H1 (cell line): Measurements from ENCODE around the gene TFB2M. TPM values are rescaled to one million over a fixed set of nuclear protein-coding genes. Genes with fewer than 3 reads are reported as not detected.

Experiments used
- EP300 ChIP-seq, 2 experiments: IDR thresholded peaks; 1 replicate in 1 of 2; 2 replicates in 1 of 2; pipeline ENCODE4 v1.6.1; 2011 to 2012; ENCODE audit warnings: low read depth in 2 of 2, low read length in 2 of 2, mild to moderate bottlenecking in 2 of 2, borderline replicate concordance in 1 of 2, inconsistent platforms in 1 of 2, moderate library complexity in 1 of 2
- HDAC2 ChIP-seq, 2 experiments: fragments of 300-600 bp in 1 of 2; sonication (generic) in 1 of 2; IDR thresholded peaks; 2 replicates each; pipeline ENCODE4 v1.6.1; 2011 to 2012; ENCODE audit warnings: low read depth in 2 of 2, low read length in 2 of 2, mild to moderate bottlenecking in 2 of 2, moderate library complexity in 2 of 2, borderline replicate concordance in 1 of 2, inconsistent platforms in 1 of 2
- NRF1 ChIP-seq: IDR thresholded peaks from 2 replicates; pipeline ENCODE4 v1.6.1; 2011; ENCODE audit warnings: mild to moderate bottlenecking, low read depth, low read length, improper control_type of control experiment
- SAP30 ChIP-seq: fragments of 300-600 bp; sonication (generic); IDR thresholded peaks from 2 replicates; pipeline ENCODE4 v1.7.1; 2012; ENCODE audit warnings: low read length, moderate library complexity, mild to moderate bottlenecking, inconsistent platforms; ENCODE audit not compliant: insufficient read depth, insufficient replicate concordance
- polyA plus RNA-seq, 7 experiments: library from polyadenylated mRNA; depleted of rRNA in 3 of 7; stranded (reverse) in 5 of 7; unstranded in 2 of 7; fragments of >200 nt in 5 of 7; fragments of 200-250 nt in 2 of 7; gene quantifications; 1 replicate in 5 of 7; 2 replicates in 1 of 7; 4 replicates in 1 of 7; pipeline versions ENCODE4 v1.2.1 to v1.2.3, GENCODE V29; 2011 to 2013; ENCODE audit warnings: missing spikeins in 2 of 7, mixed read lengths in 2 of 7
- total RNA-seq: library from RNA; stranded (reverse); fragmentation: NEBNext Ultra II Directional; extraction: Animal tissue kit (Norgen Biotek cat#: 25700); gene quantifications from 2 replicates; pipeline ENCODE4 v1.2.1, GENCODE V29; 2021

The TFB2M gene
- total and polyA plus RNA-seq, 2 of the 8 experiments (the other 6 are each of a cell fraction or from before 2014, with no cell fraction given), result 10.4 to 22.0 TPM

DNA sequence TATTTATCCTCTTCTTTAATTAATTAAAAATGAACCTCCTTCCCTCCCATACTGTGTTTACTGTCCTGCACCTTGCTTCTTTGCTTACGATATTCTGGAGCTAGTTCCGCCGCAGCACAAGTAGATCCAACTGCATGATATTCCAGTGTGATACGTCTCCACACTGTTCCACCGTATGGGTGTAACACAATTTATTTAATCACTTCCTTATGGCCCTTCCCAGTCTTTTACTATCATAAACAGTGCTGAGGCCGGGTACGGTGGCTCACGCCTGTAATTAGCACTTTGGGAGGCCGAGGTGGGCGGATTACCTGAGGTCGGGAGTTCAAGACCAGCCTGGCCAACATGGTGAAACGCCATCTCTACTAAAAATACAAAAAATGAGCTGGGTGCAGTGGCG is 25.9 kb upstream of the TFB2M start (continued):
- TF ChIP-seq EP300 (IDR thresholded peaks at IDR 0.05; ENCODE audit: borderline replicate concordance in 1 of 2, low read depth in 2 of 2, low read length in 2 of 2) (no peak), SAP30 (no peak), NRF1 (no peak), HDAC2 (IDR thresholded peaks at IDR 0.05; ENCODE audit: borderline replicate concordance in 1 of 2, low read depth in 2 of 2, low read length in 2 of 2) (no peak)
